Aorta (tissue), 5 donors: ENCODE data around the gene MUC22. TPM values are rescaled to one million over a fixed set of nuclear protein-coding genes. Genes with fewer than 3 reads are reported as not detected.
"Not testable (repeated sequence)": the region's sequence is repeated elsewhere in the genome, so short reads cannot be mapped to it uniquely, and the experiment has no call there.

ENCODE experiments used
- ATAC-seq: fragments of 200-7000 bp; cut with Tn5 transposase; one replicate; pipeline ENCODE4 v1.9.1; 2022; ENCODE audit warnings: moderate library complexity; ENCODE audit not compliant: low FRiP score
- DNase-seq, 2 donors: peaks; one replicate each; pipeline ENCODE4 v3.0.0-alpha.2; 2020
- H3K27ac ChIP-seq, 2 donors: one replicate each; pipeline ENCODE4 v1.5.1; 2013; ENCODE audit warnings: low read length in 2 of 2, mild to moderate bottlenecking in 2 of 2, moderate library complexity in 2 of 2, control low read depth in 1 of 2, inconsistent platforms in 1 of 2, low read depth in 1 of 2
- H3K27me3 ChIP-seq, 2 donors: one replicate each; pipeline ENCODE4 v1.6.1; 2013; ENCODE audit warnings: control low read depth in 1 of 2, low read length in 1 of 2, mild to moderate bottlenecking in 1 of 2, moderate library complexity in 1 of 2; ENCODE audit not compliant: insufficient read depth in 2 of 2, control insufficient read depth in 1 of 2
- H3K36me3 ChIP-seq, 2 donors: one replicate each; pipeline ENCODE4 v1.6.1; 2013; ENCODE audit warnings: control low read depth in 1 of 2, low read length in 1 of 2, mild to moderate bottlenecking in 1 of 2; ENCODE audit not compliant: insufficient read depth in 2 of 2, control insufficient read depth in 1 of 2
- H3K4me1 ChIP-seq, 2 donors: one replicate each; pipeline ENCODE4 v1.6.1; 2013; ENCODE audit warnings: low read length in 2 of 2, control low read depth in 1 of 2, mild to moderate bottlenecking in 1 of 2, moderate library complexity in 1 of 2; ENCODE audit not compliant: insufficient read depth in 2 of 2, control insufficient read depth in 1 of 2
- H3K4me3 ChIP-seq, 2 donors: one replicate each; pipeline ENCODE4 v1.5.1; 2013; ENCODE audit warnings: low read length in 2 of 2, control low read depth in 1 of 2, mild to moderate bottlenecking in 1 of 2
- H3K9me3 ChIP-seq: one replicate; pipeline ENCODE4 v1.6.1; 2013; ENCODE audit warnings: mild to moderate bottlenecking, low read length; ENCODE audit not compliant: control insufficient read depth
- WGBS, 2 donors: extraction: QIAGEN DNeasy Blood & Tissue Kit; methylation state at CpG; one replicate each; pipeline ENCODE4 v1.1.7; 2013; 5-methylcytosine and 5-hydroxymethylcytosine counted together
- intact Hi-C, 2 donors: fragments of 100-400 bp; cut with DNase I; formaldehyde crosslinking; loops; one replicate each; pipeline versions ENCODE4 v1.14.2 to v1.15.0; 2022
- polyA plus RNA-seq, 2 donors: library from polyadenylated mRNA; stranded (reverse); fragments of 200-250 nt; gene quantifications; one replicate each; pipeline ENCODE4 v1.2.3, GENCODE V29; 2013
- total RNA-seq, 2 donors: library from RNA; stranded (reverse); fragmentation: NEBNext Ultra II Directional; extraction: Animal tissue kit (Norgen Biotek cat#: 25700); gene quantifications; one replicate each; pipeline ENCODE4 v1.2.1, GENCODE V29; 2021
- donor health status: healthy with polysubstance abuse.
- donor health status: Bipolar disorder and iron deficiency.
- donor health status: DM: no; HTN: no; CAD: no.
- donor health status: DM: no; HTN: no; CAD: no.
- donor health status: DM: yes; HTN: yes; CAD: no.

The MUC22 gene
- total and polyA plus RNA-seq, 4 donors = not detected

DNA sequence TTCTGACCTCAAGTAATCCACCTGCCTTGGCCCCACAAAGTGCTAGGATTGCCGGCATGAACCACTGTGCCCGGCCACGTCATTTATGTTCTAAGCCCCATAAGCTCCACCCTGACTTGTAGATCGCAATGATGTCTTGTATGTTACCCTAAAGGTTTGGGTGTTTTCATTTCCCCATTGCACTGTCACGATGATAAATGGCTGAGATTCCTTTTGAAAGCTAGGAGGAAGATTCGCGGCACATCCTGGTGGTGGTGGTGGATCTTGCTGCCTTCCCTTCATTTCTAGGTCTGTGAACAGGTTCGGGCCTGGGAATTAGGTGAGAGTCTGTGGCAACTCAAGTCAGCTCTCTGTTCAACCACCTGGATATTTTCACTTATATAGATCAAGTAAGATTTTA lies 28.3 kb downstream of the MUC22 start:
- 90 to 94% methylated on average over 8 of the region's 8 CpGs for WGBS, 2 donors
- Histone ChIP-seq H3K4me3 (no peak overlapping the region), H3K9me3 (no peaks in the 10 kb centered on the region), H3K27me3 (no peaks in the 10 kb centered on the region), H3K36me3 (no peaks in the 10 kb centered on the region), H3K4me1 (no peaks in the 10 kb centered on the region), H3K27ac (no peak overlapping the region)
- intact Hi-C loops = no loop called here
- no peak for DNase-seq
- ATAC-seq = no peak

DNA sequence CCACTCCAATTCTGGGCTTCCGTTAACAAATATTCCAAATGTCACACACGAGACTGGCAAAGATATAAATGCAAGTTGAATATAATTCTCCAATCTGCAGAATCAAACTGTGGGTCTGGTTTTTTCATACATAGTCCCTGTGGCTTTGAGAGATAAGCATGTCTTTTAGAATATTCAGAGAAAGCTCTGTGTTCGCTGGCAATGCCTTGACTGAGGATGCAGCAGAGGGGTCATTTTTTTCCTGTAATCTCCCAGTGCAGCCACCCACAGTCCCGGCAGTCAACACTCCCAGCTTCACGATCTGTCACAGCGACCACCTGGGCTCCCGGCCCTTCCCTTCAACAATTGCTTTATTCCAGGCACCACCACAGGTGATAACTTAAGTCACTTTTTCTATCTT lies 30.5 kb downstream of the MUC22 start:
- DNase-seq = no peak
- 78 to 82% methylated on average over 7 of the region's 7 CpGs for WGBS, 2 donors
- no peak overlapping the region for H3K4me3 ChIP-seq
- no peak for ATAC-seq
- no peaks in the 10 kb centered on the region for H3K27me3 ChIP-seq
- H3K27ac ChIP-seq = no peak overlapping the region
- no peaks in the 10 kb centered on the region for H3K9me3 ChIP-seq
- H3K36me3 ChIP-seq = no peaks in the 10 kb centered on the region
- no peaks in the 10 kb centered on the region for H3K4me1 ChIP-seq
- intact Hi-C loops = no loop called here

GRCh38 chr6:31041372-31041974 lies 31.2 kb downstream of the MUC22 start:
- ATAC-seq (no peak), DNase-seq (no peak)
- WGBS, 2 donors = 72 to 79% methylated on average over 12 of the region's 12 CpGs
- H3K9me3 ChIP-seq = no peaks in the 10 kb centered on the region
- no peak overlapping the region for H3K4me3 ChIP-seq
- no peaks in the 10 kb centered on the region for H3K36me3 ChIP-seq
- no peaks in the 10 kb centered on the region for H3K4me1 ChIP-seq
- no peaks in the 10 kb centered on the region for H3K27me3 ChIP-seq
- intact Hi-C loops = no loop called here
- no peak overlapping the region for H3K27ac ChIP-seq

GRCh38 chr6:31042806-31043205 lies 32.5 kb downstream of the MUC22 start:
- ATAC-seq (peak; percentile 60), DNase-seq (peak in 1 of 2 donors; percentile 62)
- no peaks in the 10 kb centered on the region for H3K27me3 ChIP-seq
- 35 to 39% methylated on average over 4 of the region's 4 CpGs for WGBS, 2 donors
- no peak overlapping the region for H3K27ac ChIP-seq
- no peak overlapping the region for H3K4me3 ChIP-seq
- intact Hi-C loops = no loop called here
- H3K36me3 ChIP-seq = no peaks in the 10 kb centered on the region
- no peaks in the 10 kb centered on the region for H3K9me3 ChIP-seq
- H3K4me1 ChIP-seq = no peaks in the 10 kb centered on the region

- Histone ChIP-seq H3K36me3 (no peaks in the 10 kb centered on the region), H3K4me3 (no peak overlapping the region), H3K27ac (no peak overlapping the region), H3K4me1 (no peaks in the 10 kb centered on the region), H3K27me3 (peaks cover 0 to 2% of the 10 kb centered on the region in 2 donors), H3K9me3 (no peaks in the 10 kb centered on the region)
- intact Hi-C loops = no loop called here
- DNase-seq (no peak), ATAC-seq (no peak)
- 81 to 82% methylated on average over 4 of the region's 4 CpGs for WGBS, 2 donors
Observed at GRCh38 chr6:31048099-31048498, 37.8 kb downstream of the MUC22 start.

GRCh38 chr6:31049518-31049917 lies 39.2 kb downstream of the MUC22 start:
- intact Hi-C loops = no loop called here
- no peaks in the 10 kb centered on the region for H3K4me1 ChIP-seq
- no peak for ATAC-seq
- no peak for DNase-seq
- H3K36me3 ChIP-seq = no peaks in the 10 kb centered on the region
- WGBS, 2 donors = 80 to 88% methylated on average over 6 of the region's 6 CpGs
- H3K27me3 ChIP-seq = peaks cover 0 to 2% of the 10 kb centered on the region in 2 donors
- H3K27ac ChIP-seq = no peak overlapping the region
- no peaks in the 10 kb centered on the region for H3K9me3 ChIP-seq
- no peak overlapping the region for H3K4me3 ChIP-seq

GRCh38 chr6:31053187-31053586 lies 42.9 kb downstream of the MUC22 start:
- H3K27ac ChIP-seq, H3K4me1 ChIP-seq, ATAC-seq, H3K4me3 ChIP-seq, H3K36me3 ChIP-seq, DNase-seq, H3K27me3 ChIP-seq, intact Hi-C loops, H3K9me3 ChIP-seq: not testable (repeated sequence)
- 94% methylated on average over 4 of the region's 4 CpGs for WGBS, 2 donors

- DNase-seq = no peak
- intact Hi-C loops = no loop called here
- ATAC-seq = no peak
Observed at GRCh38 chr6:31053873-31054272, 43.6 kb downstream of the MUC22 start.

GRCh38 chr6:31055441-31055840 lies 45.2 kb downstream of the MUC22 start:
- WGBS, 2 donors = 89 to 92% methylated on average over 4 of the region's 4 CpGs
- Histone ChIP-seq H3K36me3 (no peaks in the 10 kb centered on the region), H3K27ac (no peak overlapping the region), H3K27me3 (peaks cover 0 to 2% of the 10 kb centered on the region in 2 donors), H3K4me1 (no peaks in the 10 kb centered on the region), H3K9me3 (no peaks in the 10 kb centered on the region), H3K4me3 (no peak overlapping the region)
- DNase-seq (no peak), ATAC-seq (no peak)
- intact Hi-C loops = loop anchor here in 1 of 2 donors (5.0 kb wide), 1 partner anchor 118 kb away; no protein-coding TSS in a partner anchor

More at GRCh38 chr6:31053873-31054272, 43.6 kb downstream of the MUC22 start:
- H3K36me3 ChIP-seq = no peaks in the 10 kb centered on the region
- H3K4me3 ChIP-seq = no peak overlapping the region
- no peaks in the 10 kb centered on the region for H3K9me3 ChIP-seq
- peaks cover 0 to 2% of the 10 kb centered on the region in 2 donors for H3K27me3 ChIP-seq
- 33 to 39% methylated on average over 8 of the region's 8 CpGs for WGBS, 2 donors
- H3K4me1 ChIP-seq = no peaks in the 10 kb centered on the region
- no peak overlapping the region for H3K27ac ChIP-seq
